Endodermal cell (in vitro differentiated cells): ENCODE results near the gene SEZ6L2. TPM values are rescaled to one million over a fixed set of nuclear protein-coding genes. Genes with fewer than 3 reads are reported as not detected.

Experiments
- DNase-seq: peaks from one replicate; pipeline ENCODE4 v3.0.0-alpha.2; 2017
- H3K27ac ChIP-seq: 2 replicates; pipeline ENCODE4 v1.5.1; 2013; ENCODE audit warnings: mild to moderate bottlenecking, low read depth, low read length, moderate library complexity
- H3K27me3 ChIP-seq: 2 replicates; pipeline ENCODE4 v1.6.1; 2013; ENCODE audit warnings: mild to moderate bottlenecking, low read length, moderate library complexity; ENCODE audit not compliant: insufficient read depth, control insufficient read depth, poor library complexity, severe bottlenecking
- H3K36me3 ChIP-seq: 2 replicates; pipeline ENCODE4 v1.7.0; 2013; ENCODE audit warnings: mild to moderate bottlenecking, low read length, moderate library complexity; ENCODE audit not compliant: control insufficient read depth, insufficient read depth
- H3K4me1 ChIP-seq: one replicate; pipeline ENCODE4 v1.7.0; 2013; ENCODE audit warnings: low read length; ENCODE audit not compliant: control insufficient read depth, insufficient read depth
- H3K4me3 ChIP-seq: 2 replicates; pipeline ENCODE4 v1.5.1; 2013; ENCODE audit warnings: mild to moderate bottlenecking, low read length, moderate library complexity
- H3K9ac ChIP-seq: 2 replicates; pipeline ENCODE4 v1.6.1; 2013; ENCODE audit warnings: mild to moderate bottlenecking, low read length, moderate library complexity; ENCODE audit not compliant: poor library complexity, severe bottlenecking; ENCODE audit errors: extremely low read depth
- H3K9me3 ChIP-seq: 2 replicates; pipeline ENCODE4 v1.6.1; 2013; ENCODE audit warnings: mild to moderate bottlenecking, low read length, moderate library complexity; ENCODE audit not compliant: control insufficient read depth
- H3K27ac Mint-ChIP-seq: 2 replicates; pipeline ENCODE4 v1.8.0; 2020; ENCODE audit warnings: mixed read lengths
- H3K27me3 Mint-ChIP-seq: 2 replicates; pipeline ENCODE4 v1.8.0; 2021; ENCODE audit warnings: mild to moderate bottlenecking, mixed read lengths; ENCODE audit not compliant: insufficient read depth
- H3K36me3 Mint-ChIP-seq: 2 replicates; pipeline ENCODE4 v1.8.0; 2020; ENCODE audit warnings: low read depth, mixed read lengths
- H3K4me1 Mint-ChIP-seq: 2 replicates; pipeline ENCODE4 v1.8.0; 2020; ENCODE audit warnings: mixed read lengths
- H3K4me3 Mint-ChIP-seq: 2 replicates; pipeline ENCODE4 v1.8.0; 2020; ENCODE audit warnings: mild to moderate bottlenecking, moderate library complexity, mixed read lengths
- H3K9me3 Mint-ChIP-seq: 2 replicates; pipeline ENCODE4 v1.8.0; 2020; ENCODE audit warnings: mild to moderate bottlenecking, mixed read lengths
- WGBS, 2 experiments: methylation state at CpG; one replicate each; pipeline versions ENCODE4 v1.1.5 to v1.1.7; 2013; ENCODE audit warnings: missing lambda C conversion rate in 2 of 2, mixed read lengths in 1 of 2; ENCODE audit not compliant: insufficient coverage in 1 of 2, insufficient read length in 1 of 2; 5-methylcytosine and 5-hydroxymethylcytosine counted together
- total RNA-seq, 2 donors: library from RNA; stranded (reverse); fragmentation: NEBNext Ultra II Directional in 1 of 2; extraction: Animal tissue kit (Norgen Biotek cat#: 25700) in 1 of 2; gene quantifications; 2 replicates in 1 of 2; 3 replicates in 1 of 2; pipeline ENCODE4 v1.2.1, GENCODE V29; 2021
- TF ChIP-seq, protein P1 (sequence below): fragments of 200-600 bp; sonication (generic); conservative IDR thresholded peaks from 2 replicates; pipeline ENCODE4 v1.5.0; 2021; ENCODE audit warnings: antibody characterized with exemption, mild to moderate bottlenecking

Gene SEZ6L2
- total RNA-seq, 2 donors from 2014 or later = 44.0 to 52.1 TPM

DNA sequence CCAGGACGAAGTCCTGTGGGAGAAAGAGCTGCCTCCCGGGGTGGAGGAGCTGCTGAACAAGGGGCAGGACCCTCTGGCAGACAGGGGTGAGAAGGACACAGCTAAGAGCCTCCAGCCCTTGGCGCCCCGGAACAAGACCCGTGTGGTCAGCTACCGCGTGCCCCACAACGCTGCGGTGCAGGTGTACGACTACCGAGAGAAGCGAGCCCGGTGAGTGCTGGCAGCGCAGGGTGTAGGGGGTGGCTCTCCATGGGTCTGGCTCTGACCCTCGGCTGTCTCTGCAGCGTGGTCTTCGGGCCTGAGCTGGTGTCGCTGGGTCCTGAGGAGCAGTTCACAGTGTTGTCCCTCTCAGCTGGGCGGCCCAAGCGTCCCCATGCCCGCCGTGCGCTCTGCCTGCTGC is 57.7 kb downstream of the SEZ6L2 start:
- Histone ChIP-seq H3K27me3 (no peaks in the 10 kb centered on the region), H3K9me3 (no peaks in the 10 kb centered on the region), H3K9ac (no peak overlapping the region), H3K36me3 (no peaks in the 10 kb centered on the region), H3K4me1 (no peaks in the 10 kb centered on the region), H3K27ac (no peak overlapping the region), H3K4me3 (no peak overlapping the region)
- TF ChIP-seq, protein P1, sequence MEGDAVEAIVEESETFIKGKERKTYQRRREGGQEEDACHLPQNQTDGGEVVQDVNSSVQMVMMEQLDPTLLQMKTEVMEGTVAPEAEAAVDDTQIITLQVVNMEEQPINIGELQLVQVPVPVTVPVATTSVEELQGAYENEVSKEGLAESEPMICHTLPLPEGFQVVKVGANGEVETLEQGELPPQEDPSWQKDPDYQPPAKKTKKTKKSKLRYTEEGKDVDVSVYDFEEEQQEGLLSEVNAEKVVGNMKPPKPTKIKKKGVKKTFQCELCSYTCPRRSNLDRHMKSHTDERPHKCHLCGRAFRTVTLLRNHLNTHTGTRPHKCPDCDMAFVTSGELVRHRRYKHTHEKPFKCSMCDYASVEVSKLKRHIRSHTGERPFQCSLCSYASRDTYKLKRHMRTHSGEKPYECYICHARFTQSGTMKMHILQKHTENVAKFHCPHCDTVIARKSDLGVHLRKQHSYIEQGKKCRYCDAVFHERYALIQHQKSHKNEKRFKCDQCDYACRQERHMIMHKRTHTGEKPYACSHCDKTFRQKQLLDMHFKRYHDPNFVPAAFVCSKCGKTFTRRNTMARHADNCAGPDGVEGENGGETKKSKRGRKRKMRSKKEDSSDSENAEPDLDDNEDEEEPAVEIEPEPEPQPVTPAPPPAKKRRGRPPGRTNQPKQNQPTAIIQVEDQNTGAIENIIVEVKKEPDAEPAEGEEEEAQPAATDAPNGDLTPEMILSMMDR = no peak
- Mint-ChIP-seq H3K4me3 (no peak overlapping the region), H3K27ac (no peak overlapping the region), H3K4me1 (no peaks in the 10 kb centered on the region), H3K27me3 (no peaks in the 10 kb centered on the region), H3K9me3 (no peaks in the 10 kb centered on the region), H3K36me3 (no peaks in the 10 kb centered on the region)
- WGBS, 2 experiments = 95 to 96% methylated on average over 16 to 23 of the region's 23 CpGs
- no peak for DNase-seq

DNA sequence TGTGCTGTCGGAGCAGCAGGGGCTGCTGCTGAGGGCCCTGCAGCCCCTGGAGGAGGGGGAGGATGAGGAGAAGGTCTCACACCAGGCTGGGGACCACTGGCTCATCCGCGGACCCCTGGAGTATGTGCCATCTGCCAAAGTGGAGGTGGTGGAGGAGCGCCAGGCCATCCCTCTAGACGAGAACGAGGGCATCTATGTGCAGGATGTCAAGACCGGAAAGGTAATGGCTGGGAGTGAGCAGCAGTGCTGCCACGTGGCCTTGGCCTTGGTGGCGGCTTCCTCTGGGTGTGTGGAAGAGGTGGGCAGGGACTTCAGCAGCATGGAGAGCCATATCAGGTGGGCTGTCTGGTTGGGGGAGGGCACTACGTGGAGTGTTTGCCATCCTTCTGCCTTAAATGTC is 59.1 kb downstream of the SEZ6L2 start:
- 91 to 92% methylated on average over 8 to 10 of the region's 10 CpGs for WGBS, 2 experiments

DNA sequence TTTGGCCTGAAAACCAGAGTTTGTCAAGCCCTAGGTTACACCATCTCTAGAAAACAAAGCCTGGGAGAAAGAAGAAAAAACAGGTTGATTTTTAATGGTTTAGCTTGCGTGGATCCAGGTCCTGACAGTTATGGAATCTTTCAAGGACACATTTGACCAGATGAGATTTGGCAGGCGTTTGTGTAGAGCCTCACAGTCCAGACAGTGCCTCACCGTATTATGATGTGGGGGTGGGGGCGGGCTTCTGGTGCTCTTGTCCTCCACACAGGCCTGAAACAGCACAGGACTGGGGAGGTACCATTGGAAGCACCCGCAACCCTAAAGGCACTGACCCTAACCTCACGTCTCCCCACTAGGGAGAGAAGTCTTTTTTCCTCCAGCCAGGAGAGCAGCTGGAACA is 59.5 kb downstream of the SEZ6L2 start:
- no peak overlapping the region for H3K27ac Mint-ChIP-seq
- H3K4me3 Mint-ChIP-seq = no peak overlapping the region
- no peaks in the 10 kb centered on the region for H3K9me3 ChIP-seq
- H3K4me1 ChIP-seq = no peaks in the 10 kb centered on the region
- H3K4me1 Mint-ChIP-seq = no peaks in the 10 kb centered on the region
- 89 to 100% methylated on average over 3 to 6 of the region's 6 CpGs for WGBS, 2 experiments
- no peaks in the 10 kb centered on the region for H3K9me3 Mint-ChIP-seq
- H3K27ac ChIP-seq = no peak overlapping the region
- TF ChIP-seq, protein P1 = no peak
- H3K36me3 ChIP-seq = no peaks in the 10 kb centered on the region
- no peaks in the 10 kb centered on the region for H3K27me3 Mint-ChIP-seq
- no peak overlapping the region for H3K4me3 ChIP-seq
- no peak overlapping the region for H3K9ac ChIP-seq
- no peak for DNase-seq
- H3K36me3 Mint-ChIP-seq = no peaks in the 10 kb centered on the region
- H3K27me3 ChIP-seq = no peaks in the 10 kb centered on the region

More for the DNA sequence above, 59.1 kb downstream of the SEZ6L2 start:
- no peak for DNase-seq
- no peak overlapping the region for H3K9ac ChIP-seq
- no peaks in the 10 kb centered on the region for H3K4me1 ChIP-seq
- H3K4me3 ChIP-seq = no peak overlapping the region
- H3K9me3 ChIP-seq = no peaks in the 10 kb centered on the region
- Mint-ChIP-seq H3K27me3 (no peaks in the 10 kb centered on the region), H3K4me3 (no peak overlapping the region), H3K9me3 (no peaks in the 10 kb centered on the region), H3K36me3 (no peaks in the 10 kb centered on the region), H3K27ac (no peak overlapping the region), H3K4me1 (no peaks in the 10 kb centered on the region)
- TF ChIP-seq, protein P1 = no peak
- no peak overlapping the region for H3K27ac ChIP-seq
- no peaks in the 10 kb centered on the region for H3K27me3 ChIP-seq
- no peaks in the 10 kb centered on the region for H3K36me3 ChIP-seq
